A549 (cell line): ENCODE data around the gene PPM1B. TPM values are rescaled to one million over a fixed set of nuclear protein-coding genes. Genes with fewer than 3 reads are reported as not detected.

Experiments
- ATAC-seq, 2 experiments: fragments of 200-7000 bp in 1 of 2; fragments of >200 bp in 1 of 2; cut with Nextera tagmentation in 1 of 2; cut with Tn5 transposase in 1 of 2; 3 replicates each; pipeline versions ENCODE4 v1.8.0 to v1.9.1; 2018 to 2020; ENCODE audit warnings: mild to moderate bottlenecking in 1 of 2, moderate library complexity in 1 of 2
- CTCF ChIA-PET: fragments of 300-600 bp; sonication (Branson Sonifier 250); formaldehyde crosslinking; extraction: SDS; loops from one replicate; lab custom pipeline; 2021; ENCODE audit warnings: antibody characterized with exemption, inconsistent platforms; lab: Yijun Ruan, JAX
- POLR2A ChIA-PET: fragments of 350-600 bp; formaldehyde crosslinking; extraction: SDS; loops from one replicate; lab custom pipeline; 2021; ENCODE audit warnings: antibody characterized with exemption, inconsistent platforms; lab: Yijun Ruan, JAX
- DNase-seq, 2 experiments: peaks; one replicate each; pipeline versions ENCODE4 v3.0.0 to v3.0.0-alpha.2; 2011 to 2016; ENCODE audit warnings: low read depth in 1 of 2, low spot score in 1 of 2
- FAIRE-seq: peaks from 2 replicates; lab custom pipeline; 2011; peaks lifted over from hg19 to GRCh38; lab: Jason Lieb, UNC
- H3K27ac ChIP-seq, 2 experiments: fragments of >200 bp; sonication (Bioruptor Twin); formaldehyde crosslinking; 3 replicates each; pipeline ENCODE4 v1.5.1; 2016 to 2017
- H3K4me1 ChIP-seq: fragments of >200 bp; sonication (Bioruptor Twin); formaldehyde crosslinking; 3 replicates; pipeline ENCODE4 v1.6.1; 2016
- H3K4me2 ChIP-seq: fragments of >200 bp; sonication (Bioruptor Twin); formaldehyde crosslinking; 3 replicates; pipeline ENCODE4 v1.6.1; 2016
- H3K4me3 ChIP-seq: fragments of >200 bp; sonication (Bioruptor Twin); formaldehyde crosslinking; 3 replicates; pipeline ENCODE4 v1.5.1; 2016
- H3K9me3 ChIP-seq: fragments of >200 bp; sonication (Bioruptor Twin); formaldehyde crosslinking; 3 replicates; pipeline ENCODE4 v1.6.1; 2016
- BHLHE40 ChIP-seq: IDR thresholded peaks from 2 replicates; pipeline ENCODE4 v1.6.1; 2012; ENCODE audit warnings: low read depth, low read length, inconsistent platforms
- CBX2 ChIP-seq: fragments of 200-600 bp; sonication (generic); IDR thresholded peaks from 2 replicates; pipeline ENCODE4 v1.6.1; 2016; ENCODE audit warnings: low read depth, mild to moderate bottlenecking, borderline replicate concordance
- CBX8 ChIP-seq: fragments of 200-600 bp; sonication (generic); IDR thresholded peaks from 2 replicates; pipeline ENCODE4 v1.6.1; 2016
- CEBPB ChIP-seq, 2 experiments: fragments of >200 bp in 1 of 2; sonication (Bioruptor Twin) in 1 of 2; formaldehyde crosslinking in 1 of 2; IDR thresholded peaks; 2 replicates each; pipeline ENCODE4 v1.6.1; 2012 to 2016
- CHD2 ChIP-seq: fragments of 150-350 bp; IDR thresholded peaks from 2 replicates; pipeline ENCODE4 v1.6.1; 2014; ENCODE audit warnings: low read length; ENCODE audit not compliant: partially characterized antibody
- CHD4 ChIP-seq: fragments of 200-600 bp; sonication (generic); IDR thresholded peaks from 2 replicates; pipeline ENCODE4 v1.6.1; 2016; ENCODE audit warnings: antibody characterized with exemption, mild to moderate bottlenecking, borderline replicate concordance
- EHF ChIP-seq: fragments of 250-450 bp; sonication (Bioruptor Pico); IDR thresholded peaks from 2 replicates; pipeline ENCODE4 v1.5.0; 2020; ENCODE audit warnings: mild to moderate bottlenecking
- ESRRA ChIP-seq: fragments of 150-350 bp; IDR thresholded peaks from 2 replicates; pipeline ENCODE4 v1.6.1; 2014; ENCODE audit warnings: mild to moderate bottlenecking, low read length, borderline replicate concordance
- FOSL2 ChIP-seq, 2 experiments: fragments of 450-650 bp in 1 of 2; fragments of >200 bp in 1 of 2; sonication (Bioruptor Twin) in 1 of 2; formaldehyde crosslinking; IDR thresholded peaks; 2 replicates each; pipeline versions ENCODE4 v1.5.0 to v1.6.1; 2016 to 2020; ENCODE audit warnings: mild to moderate bottlenecking in 1 of 2, moderate library complexity in 1 of 2
- FOXS1 ChIP-seq: fragments of 250-450 bp; sonication (Bioruptor Pico); IDR thresholded peaks from 2 replicates; pipeline ENCODE4 v1.5.0; 2020; ENCODE audit warnings: mild to moderate bottlenecking, moderate library complexity
- GATA3 ChIP-seq: IDR thresholded peaks from 2 replicates; pipeline ENCODE4 v1.6.1; 2012; ENCODE audit warnings: borderline replicate concordance
- HOXB5 ChIP-seq: fragments of 250-450 bp; sonication (Bioruptor Pico); IDR thresholded peaks from 2 replicates; pipeline ENCODE4 v1.5.0; 2020; ENCODE audit warnings: mild to moderate bottlenecking, moderate library complexity
- JUN ChIP-seq, 2 experiments: fragments of >200 bp; sonication (Bioruptor Twin); formaldehyde crosslinking; IDR thresholded peaks; 2 replicates in 1 of 2; 3 replicates in 1 of 2; pipeline ENCODE4 v1.6.1; 2016 to 2017
- JUNB ChIP-seq: fragments of >200 bp; sonication (Bioruptor Twin); formaldehyde crosslinking; IDR thresholded peaks from 2 replicates; pipeline ENCODE4 v1.6.1; 2016
- KDM1A ChIP-seq: fragments of 200-600 bp; sonication (generic); IDR thresholded peaks from 2 replicates; pipeline ENCODE4 v1.6.1; 2016; ENCODE audit warnings: low read depth, mild to moderate bottlenecking
- KDM5A ChIP-seq: fragments of 200-600 bp; sonication (generic); IDR thresholded peaks from 2 replicates; pipeline ENCODE4 v1.6.1; 2016; ENCODE audit warnings: antibody characterized with exemption, mild to moderate bottlenecking
- MAZ ChIP-seq: fragments of 150-350 bp; IDR thresholded peaks from 2 replicates; pipeline ENCODE4 v1.6.1; 2014; ENCODE audit warnings: antibody characterized with exemption, low read depth, low read length, borderline replicate concordance
- MYC ChIP-seq: IDR thresholded peaks from 2 replicates; pipeline ENCODE4 v1.6.1; 2012; ENCODE audit warnings: mild to moderate bottlenecking, inconsistent platforms, low read length, improper control_type of control experiment, borderline replicate concordance
- NPAS2 ChIP-seq: fragments of 250-450 bp; sonication (Bioruptor Pico); IDR thresholded peaks from 2 replicates; pipeline ENCODE4 v1.8.0; 2022; ENCODE audit warnings: mild to moderate bottlenecking, moderate library complexity, borderline replicate concordance
- PHF8 ChIP-seq: fragments of 200-600 bp; sonication (generic); IDR thresholded peaks from 2 replicates; pipeline ENCODE4 v1.6.1; 2016; ENCODE audit warnings: low read depth, mild to moderate bottlenecking, antibody characterized with exemption, moderate library complexity, borderline replicate concordance
- POLR2A ChIP-seq: IDR thresholded peaks from 2 replicates; pipeline ENCODE4 v1.6.1; 2012; ENCODE audit warnings: mild to moderate bottlenecking, low read length
- RAD21 ChIP-seq, 2 experiments: fragments of >200 bp in 1 of 2; sonication (Bioruptor Twin) in 1 of 2; formaldehyde crosslinking in 1 of 2; IDR thresholded peaks in 1 of 2; conservative IDR thresholded peaks in 1 of 2; 2 replicates in 1 of 2; 3 replicates in 1 of 2; pipeline ENCODE4 v1.6.1; 2012 to 2018; ENCODE audit warnings: inconsistent platforms in 1 of 2
- RARB ChIP-seq: fragments of 250-450 bp; sonication (Bioruptor Pico); IDR thresholded peaks from 2 replicates; pipeline ENCODE4 v1.8.0; 2021; ENCODE audit warnings: mild to moderate bottlenecking, moderate library complexity
- RCOR1 ChIP-seq: fragments of 150-350 bp; IDR thresholded peaks from 2 replicates; pipeline ENCODE4 v1.6.1; 2014; ENCODE audit warnings: antibody characterized with exemption, low read length, low read depth
- SMC3 ChIP-seq: fragments of >200 bp; sonication (Bioruptor Twin); formaldehyde crosslinking; IDR thresholded peaks from 3 replicates; pipeline ENCODE4 v1.6.1; 2018; ENCODE audit warnings: inconsistent platforms
- TFCP2L1 ChIP-seq: fragments of 250-450 bp; sonication (Bioruptor Pico); IDR thresholded peaks from 2 replicates; pipeline ENCODE4 v1.5.0; 2021; ENCODE audit warnings: mild to moderate bottlenecking
- ZC3H11A ChIP-seq: fragments of 450-650 bp; IDR thresholded peaks from 2 replicates; pipeline ENCODE4 v1.6.1; 2014; ENCODE audit warnings: antibody characterized with exemption, mild to moderate bottlenecking
- ZSCAN20 ChIP-seq: fragments of 250-450 bp; sonication (Bioruptor Pico); IDR thresholded peaks from 2 replicates; pipeline ENCODE4 v1.8.0; 2022; ENCODE audit warnings: mild to moderate bottlenecking, moderate library complexity
- WGBS: methylation state at CpG from one replicate; pipeline ENCODE4 v1.1.6; 2017; ENCODE audit errors: missing lambda C conversion rate; 5-methylcytosine and 5-hydroxymethylcytosine counted together
- polyA minus RNA-seq: library from RNA; depleted of rRNA, polyadenylated mRNA; stranded (reverse); fragments of >200 nt; gene quantifications from 2 replicates; pipeline ENCODE4 v1.2.3, GENCODE V29; 2011; rRNA and poly(A)+ RNA removed
- polyA plus RNA-seq, 4 experiments: library from polyadenylated mRNA; depleted of rRNA in 3 of 4; stranded (reverse); fragments of >200 nt; fragmentation: RNase III in 1 of 4; extraction: RNeasy Plus Mini Kit Qiagen cat#74134 plus additional on column Dnase treatment in 1 of 4; gene quantifications; 2 replicates in 3 of 4; 3 replicates in 1 of 4; pipeline ENCODE4 v1.2.3, GENCODE V29; 2011 to 2017
- TF ChIP-seq, protein P1 (sequence below): IDR thresholded peaks from 2 replicates; pipeline ENCODE4 v1.6.1; 2012
- TF ChIP-seq, protein P2 (sequence below): fragments of >200 bp; sonication (Bioruptor Twin); formaldehyde crosslinking; IDR thresholded peaks from 3 replicates; pipeline ENCODE4 v1.6.1; 2016
- TF ChIP-seq, protein P3 (sequence below): fragments of 150-350 bp; IDR thresholded peaks from 2 replicates; pipeline ENCODE4 v1.6.1; 2014; ENCODE audit warnings: low read depth, mild to moderate bottlenecking, low read length
- TF ChIP-seq, protein P4 (sequence below): IDR thresholded peaks from 2 replicates; pipeline ENCODE4 v1.6.1; 2012
- TF ChIP-seq, protein P5 (sequence below): fragments of 250-450 bp; sonication (Bioruptor Pico); IDR thresholded peaks from 2 replicates; pipeline ENCODE4 v1.5.0; 2020; ENCODE audit warnings: low read depth, mild to moderate bottlenecking, moderate library complexity

The PPM1B gene
- polyA plus RNA-seq (2011; rRNA removed) = 75.1 and 78.3 TPM in 2 replicates
- 21.7 and 25.3 TPM in 2 replicates for polyA plus RNA-seq (2012; cell fraction: cytosol; rRNA removed)
- polyA plus RNA-seq (2012; cell fraction: nucleus; rRNA removed) = 9.8 and 13.3 TPM in 2 replicates
- 49.0 to 51.2 TPM (median 49.1 TPM) in 3 replicates for polyA plus RNA-seq (2017; fragmentation: RNase III; extraction: RNeasy Plus Mini Kit Qiagen cat#74134 plus additional on column Dnase treatment)
- 51.2 and 60.5 TPM in 2 replicates for polyA minus RNA-seq

DNA sequence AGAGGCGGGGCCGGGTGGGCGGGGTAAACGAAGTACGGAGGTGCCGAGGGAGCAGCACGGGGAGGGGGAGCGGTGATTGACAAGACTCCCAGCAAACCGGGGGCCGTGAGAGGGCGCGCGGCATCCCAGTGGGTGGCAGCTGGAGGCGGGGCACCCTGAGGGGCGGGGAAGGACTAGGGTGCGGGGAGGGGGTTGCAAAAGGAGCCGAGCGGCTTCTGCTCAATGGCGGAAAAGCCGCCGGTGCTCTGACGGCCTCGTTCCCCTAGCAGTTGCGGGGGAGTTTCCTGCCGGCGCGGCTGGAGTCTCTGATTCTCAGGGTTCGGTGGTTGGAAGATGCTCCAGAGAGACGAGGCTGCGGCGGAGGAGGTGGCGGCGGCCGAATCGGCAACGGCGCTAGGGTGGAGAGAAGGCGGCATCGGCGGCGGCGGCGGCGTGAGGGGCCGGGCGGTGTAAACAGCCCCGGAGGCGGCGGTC is at the start of gene PPM1B:
Gene PPM1B (plus strand): TSS at position 195 of the 474 bp plus-strand sequence. CDS start 32,325 bp downstream, outside the sequence.
- 2% methylated on average over 34 of the region's 49 CpGs for WGBS
- ATAC-seq = peak; percentile 78 to 80
- peaks cover 31% of the 10 kb centered on the region for H3K4me1 ChIP-seq
- POLR2A ChIA-PET = interaction anchor here (0.6 to 2.0 kb wide), 20 partner anchors 9 to 1202 kb away, joined by 3 to 6 read pairs (median 3); partner anchors contain the start of genes CAMKMT and PREPL
- peak within 1 kb of the TSS; percentile 86 to 94 for H3K27ac ChIP-seq
- H3K9me3 ChIP-seq = peaks cover 13% of the 10 kb centered on the region; the same call in 2 of the 3 replicates
- peak within 1 kb of the TSS; percentile 83 for H3K4me3 ChIP-seq
- TF ChIP-seq, protein P1, sequence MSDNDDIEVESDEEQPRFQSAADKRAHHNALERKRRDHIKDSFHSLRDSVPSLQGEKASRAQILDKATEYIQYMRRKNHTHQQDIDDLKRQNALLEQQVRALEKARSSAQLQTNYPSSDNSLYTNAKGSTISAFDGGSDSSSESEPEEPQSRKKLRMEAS = 0 out of 2 replicates have a peak, but pooled peaks have one; percentile 30
- no peak for TF ChIP-seq KDM5A
- TF ChIP-seq, protein P2, sequence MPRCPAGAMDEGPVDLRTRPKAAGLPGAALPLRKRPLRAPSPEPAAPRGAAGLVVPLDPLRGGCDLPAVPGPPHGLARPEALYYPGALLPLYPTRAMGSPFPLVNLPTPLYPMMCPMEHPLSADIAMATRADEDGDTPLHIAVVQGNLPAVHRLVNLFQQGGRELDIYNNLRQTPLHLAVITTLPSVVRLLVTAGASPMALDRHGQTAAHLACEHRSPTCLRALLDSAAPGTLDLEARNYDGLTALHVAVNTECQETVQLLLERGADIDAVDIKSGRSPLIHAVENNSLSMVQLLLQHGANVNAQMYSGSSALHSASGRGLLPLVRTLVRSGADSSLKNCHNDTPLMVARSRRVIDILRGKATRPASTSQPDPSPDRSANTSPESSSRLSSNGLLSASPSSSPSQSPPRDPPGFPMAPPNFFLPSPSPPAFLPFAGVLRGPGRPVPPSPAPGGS = peak; percentile 69; the same call in 1 of the 3 replicates
- no peak for TF ChIP-seq FOSL2 (IDR thresholded peaks at IDR 0.05)
- TF ChIP-seq FOSL2 (CRISPR knock-in tag; IDR thresholded peaks at IDR 0.05) = no peak
- TF ChIP-seq HOXB5 (CRISPR knock-in tag) = no peak
- TF ChIP-seq EHF = no peak
- no peak for TF ChIP-seq ZSCAN20 (CRISPR knock-in tag)
- TF ChIP-seq MYC = 0 out of 2 replicates have a peak, but pooled peaks have one; percentile 60
- no peak for TF ChIP-seq CBX2
- TF ChIP-seq CHD4 = no peak
- TF ChIP-seq FOXS1 (CRISPR knock-in tag) = no peak
- TF ChIP-seq RCOR1 = no peak
- no peak for TF ChIP-seq SMC3
- no peak for TF ChIP-seq KDM1A
- TF ChIP-seq CEBPB (IDR thresholded peaks at IDR 0.05) = peak; percentile 21 to 34; a peak in 2 of 4 replicates
- TF ChIP-seq, protein P3, sequence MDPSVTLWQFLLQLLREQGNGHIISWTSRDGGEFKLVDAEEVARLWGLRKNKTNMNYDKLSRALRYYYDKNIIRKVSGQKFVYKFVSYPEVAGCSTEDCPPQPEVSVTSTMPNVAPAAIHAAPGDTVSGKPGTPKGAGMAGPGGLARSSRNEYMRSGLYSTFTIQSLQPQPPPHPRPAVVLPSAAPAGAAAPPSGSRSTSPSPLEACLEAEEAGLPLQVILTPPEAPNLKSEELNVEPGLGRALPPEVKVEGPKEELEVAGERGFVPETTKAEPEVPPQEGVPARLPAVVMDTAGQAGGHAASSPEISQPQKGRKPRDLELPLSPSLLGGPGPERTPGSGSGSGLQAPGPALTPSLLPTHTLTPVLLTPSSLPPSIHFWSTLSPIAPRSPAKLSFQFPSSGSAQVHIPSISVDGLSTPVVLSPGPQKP = no peak
- no peak; the same call in 1 of the 2 replicates for TF ChIP-seq GATA3
- TF ChIP-seq, protein P4, sequence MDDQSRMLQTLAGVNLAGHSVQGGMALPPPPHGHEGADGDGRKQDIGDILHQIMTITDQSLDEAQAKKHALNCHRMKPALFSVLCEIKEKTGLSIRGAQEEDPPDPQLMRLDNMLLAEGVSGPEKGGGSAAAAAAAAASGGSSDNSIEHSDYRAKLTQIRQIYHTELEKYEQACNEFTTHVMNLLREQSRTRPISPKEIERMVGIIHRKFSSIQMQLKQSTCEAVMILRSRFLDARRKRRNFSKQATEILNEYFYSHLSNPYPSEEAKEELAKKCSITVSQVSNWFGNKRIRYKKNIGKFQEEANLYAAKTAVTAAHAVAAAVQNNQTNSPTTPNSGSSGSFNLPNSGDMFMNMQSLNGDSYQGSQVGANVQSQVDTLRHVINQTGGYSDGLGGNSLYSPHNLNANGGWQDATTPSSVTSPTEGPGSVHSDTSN = no peak
- TF ChIP-seq CHD2 = no peak
- TF ChIP-seq ZC3H11A = no peak
- no peak for TF ChIP-seq MAZ
- TF ChIP-seq CBX8 = no peak
- peak; percentile 88 for TF ChIP-seq PHF8
- TF ChIP-seq ESRRA = no peak
- TF ChIP-seq NPAS2 (CRISPR knock-in tag) = no peak
- TF ChIP-seq BHLHE40 = no peak
- no peak for TF ChIP-seq JUNB
- TF ChIP-seq TFCP2L1 (CRISPR knock-in tag) = 0 out of 2 replicates have a peak, but pooled peaks have one; percentile 53
- no peak for TF ChIP-seq RARB
- TF ChIP-seq, protein P5, sequence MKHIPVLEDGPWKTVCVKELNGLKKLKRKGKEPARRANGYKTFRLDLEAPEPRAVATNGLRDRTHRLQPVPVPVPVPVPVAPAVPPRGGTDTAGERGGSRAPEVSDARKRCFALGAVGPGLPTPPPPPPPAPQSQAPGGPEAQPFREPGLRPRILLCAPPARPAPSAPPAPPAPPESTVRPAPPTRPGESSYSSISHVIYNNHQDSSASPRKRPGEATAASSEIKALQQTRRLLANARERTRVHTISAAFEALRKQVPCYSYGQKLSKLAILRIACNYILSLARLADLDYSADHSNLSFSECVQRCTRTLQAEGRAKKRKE (CRISPR knock-in tag) = no peak
- TF ChIP-seq POLR2A = peak; percentile 97
- TF ChIP-seq RAD21 (conservative IDR thresholded peaks at IDR 0.05 in 1 of 2, IDR thresholded peaks at IDR 0.05 in 1 of 2) = peak in 1 of 2 experiments; percentile 4; a peak in 1 of 5 replicates
- TF ChIP-seq JUN (IDR thresholded peaks at IDR 0.05) = peak in 1 of 2 experiments; percentile 86; a peak in 3 of 5 replicates
- TF ChIP-seq, all 56 proteins: peak for 9
- DNase-seq (no peak), FAIRE-seq (no peak)
- CTCF ChIA-PET = interaction anchor here (1.3 to 2.8 kb wide), 4 partner anchors 11 to 125 kb away, joined by 4 to 14 read pairs (median 8); no protein-coding TSS in a partner anchor
- H3K4me2 ChIP-seq = peak within 1 kb of the TSS; percentile 84
